Frontal cortex (tissue), 4 donors: ENCODE results near the gene UBAC2. TPM values are rescaled to one million over a fixed set of nuclear protein-coding genes. Genes with fewer than 3 reads are reported as not detected.

Experiments
- DNase-seq, 2 donors: peaks; one replicate each; pipeline ENCODE4 v3.0.0; 2012; ENCODE audit warnings: low spot score in 2 of 2
- FAIRE-seq: peaks from 2 replicates; lab custom pipeline; 2012; peaks lifted over from hg19 to GRCh38; lab: Jason Lieb, UNC
- total RNA-seq: library from RNA; depleted of rRNA; stranded (reverse); fragments of >200 nt; gene quantifications from one replicate; pipeline ENCODE4 v1.2.3, GENCODE V29; 2014
- donor health status: control.
- donor health status: control.
- donor health status: control.

Gene UBAC2
- total RNA-seq, 1 donor from 2014 or later: 42.4 TPM

DNA sequence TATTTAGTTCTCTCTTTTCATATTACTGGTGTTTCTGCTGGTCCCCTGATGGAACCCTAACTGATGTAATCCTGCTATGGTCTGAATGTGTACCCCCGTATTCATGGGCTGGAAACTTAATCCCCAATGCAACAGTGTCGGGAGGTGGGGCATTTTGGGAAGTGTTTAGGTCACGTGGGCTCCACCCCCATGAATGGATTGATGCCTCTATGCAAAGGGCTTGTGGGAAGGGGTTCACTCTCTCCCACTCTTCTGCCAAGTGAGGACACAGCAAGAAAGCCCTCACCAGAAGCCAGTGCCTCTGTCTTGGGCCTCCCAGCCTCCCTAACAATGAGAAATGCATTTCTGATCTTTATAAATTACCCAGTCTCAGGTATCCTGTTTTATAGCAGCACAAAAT is 21.2 kb upstream of the UBAC2 start:
- DNase-seq (no peak), FAIRE-seq (no peak)

- DNase-seq (no peak), FAIRE-seq (no peak)
These were observed 18.2 kb upstream of the UBAC2 start for GRCh38 chr13:99182439-99182838.

GRCh38 chr13:99185606-99186005 is 15.0 kb upstream of the UBAC2 start:
- FAIRE-seq (no peak), DNase-seq (no peak)

DNA sequence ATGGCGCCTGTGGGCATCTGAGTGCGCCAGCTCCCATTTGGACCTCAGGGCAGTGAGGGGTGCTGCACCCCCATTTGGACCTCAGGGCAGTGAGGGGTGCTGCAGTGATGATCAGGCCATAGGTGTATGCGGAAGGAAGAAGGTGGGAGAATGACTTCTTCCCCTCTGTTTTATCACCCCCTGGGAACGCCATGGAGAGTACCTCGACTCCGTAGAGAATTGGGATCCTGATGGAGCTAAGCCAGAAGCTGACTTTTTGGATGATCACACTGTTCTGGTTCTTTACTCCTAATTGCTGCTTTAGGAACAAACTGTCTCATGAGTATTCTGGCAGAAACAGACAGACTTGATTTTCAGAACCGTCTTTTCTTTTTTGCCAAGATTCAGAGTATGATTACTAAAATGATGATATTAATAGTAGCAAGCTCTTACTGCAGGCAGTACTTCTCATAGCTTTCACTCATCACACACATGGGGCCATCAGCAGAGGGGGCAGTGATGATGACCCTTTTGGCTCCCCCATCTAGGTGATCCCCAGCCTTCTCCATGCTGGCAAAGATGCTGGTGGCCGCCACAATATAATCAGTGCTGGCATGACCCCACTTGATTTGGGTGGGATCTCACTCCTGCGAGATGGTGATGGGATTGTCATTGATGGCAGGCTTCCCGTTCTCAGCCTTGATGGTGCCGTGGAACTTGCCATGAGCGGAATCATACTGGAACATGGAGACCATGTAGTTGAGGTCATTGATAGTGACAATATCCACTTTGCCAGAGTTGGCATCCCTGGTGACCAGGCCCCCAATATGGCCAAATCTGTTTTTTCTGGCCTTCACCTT is 10.3 kb upstream of the UBAC2 start:
- FAIRE-seq: no peak

GRCh38 chr13:99191336-99191899 is 9.2 kb upstream of the UBAC2 start:
- DNase-seq: no peak
- no peak for FAIRE-seq

More for the DNA sequence above, 10.3 kb upstream of the UBAC2 start:
- DNase-seq: no peak

DNA sequence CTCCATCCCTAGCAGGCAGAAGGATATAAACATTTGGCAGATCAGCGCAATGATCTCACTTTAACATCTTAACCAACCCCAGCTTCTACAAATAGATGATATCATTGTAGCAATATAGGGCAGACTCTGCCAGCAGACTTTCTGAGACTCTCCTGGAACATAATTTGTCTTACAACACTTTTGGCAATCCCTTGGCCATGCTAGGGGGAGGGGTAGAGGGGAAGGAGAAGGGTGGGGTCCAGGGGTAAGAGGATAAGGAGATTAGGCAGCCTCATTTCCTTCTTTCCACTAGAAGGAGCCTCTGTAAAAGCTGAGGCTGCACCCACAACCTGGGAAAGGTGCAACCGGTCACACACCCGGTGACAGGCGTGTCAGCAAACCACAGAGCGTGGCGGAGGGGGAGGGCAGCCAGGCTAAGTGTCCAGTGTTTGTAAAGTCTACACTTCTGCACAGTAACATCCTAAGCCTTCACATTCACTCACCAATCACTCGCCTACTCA is 8.7 kb upstream of the UBAC2 start:
- DNase-seq: no peak

DNA sequence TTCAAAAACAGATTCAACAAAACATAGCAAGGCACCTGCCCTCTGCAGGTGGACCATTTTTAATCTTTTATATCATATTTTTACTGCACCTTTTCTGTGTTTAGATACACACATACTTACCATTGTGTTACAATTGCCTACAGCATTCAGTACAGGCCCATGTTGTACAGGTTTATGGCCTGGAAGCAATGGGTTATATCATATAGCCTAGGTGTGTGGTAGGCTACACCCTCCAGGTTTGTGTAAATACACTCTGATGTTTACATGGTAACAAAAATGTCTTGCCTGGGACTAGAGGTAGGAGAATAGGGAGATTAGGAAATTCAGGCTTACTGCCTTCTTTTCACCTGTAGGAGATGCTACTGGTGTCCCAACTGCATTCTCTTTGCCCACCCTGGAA is 8.2 kb upstream of the UBAC2 start:
- DNase-seq (no peak), FAIRE-seq (no peak)

More for the DNA sequence above, 8.7 kb upstream of the UBAC2 start:
- FAIRE-seq: no peak

- DNase-seq: no peak
- FAIRE-seq: no peak
These were observed 7.5 kb upstream of the UBAC2 start for GRCh38 chr13:99193152-99193551.

GRCh38 chr13:99196466-99197116 is 4.1 kb upstream of the UBAC2 start:
- DNase-seq (no peak), FAIRE-seq (no peak)

DNA sequence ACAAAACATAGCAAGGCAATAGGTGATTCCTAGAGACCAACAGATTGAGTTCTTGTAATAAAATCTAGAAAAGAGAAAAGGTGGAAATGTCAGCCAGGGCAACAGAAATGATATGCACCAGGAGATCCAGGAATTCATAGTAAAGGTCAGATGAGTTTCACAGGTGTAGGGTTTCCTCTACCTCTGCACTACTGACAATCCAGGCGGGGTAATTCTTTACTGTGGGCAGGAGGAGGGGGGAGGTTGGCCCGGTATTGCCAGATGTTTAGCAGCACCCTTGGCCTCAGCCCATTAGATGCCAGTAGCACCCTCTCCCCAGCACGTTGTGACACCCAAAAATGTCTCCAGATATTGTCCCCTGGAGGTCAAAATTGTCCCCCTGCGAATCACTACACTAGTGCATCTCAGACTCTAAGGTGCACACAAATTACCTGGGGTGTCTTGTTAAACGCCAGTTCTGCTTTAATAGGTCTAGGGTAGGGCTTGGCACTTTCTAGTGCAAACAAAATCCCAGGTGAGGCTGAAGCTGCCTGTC is 3.5 kb upstream of the UBAC2 start:
- no peak for DNase-seq
- no peak for FAIRE-seq

DNA sequence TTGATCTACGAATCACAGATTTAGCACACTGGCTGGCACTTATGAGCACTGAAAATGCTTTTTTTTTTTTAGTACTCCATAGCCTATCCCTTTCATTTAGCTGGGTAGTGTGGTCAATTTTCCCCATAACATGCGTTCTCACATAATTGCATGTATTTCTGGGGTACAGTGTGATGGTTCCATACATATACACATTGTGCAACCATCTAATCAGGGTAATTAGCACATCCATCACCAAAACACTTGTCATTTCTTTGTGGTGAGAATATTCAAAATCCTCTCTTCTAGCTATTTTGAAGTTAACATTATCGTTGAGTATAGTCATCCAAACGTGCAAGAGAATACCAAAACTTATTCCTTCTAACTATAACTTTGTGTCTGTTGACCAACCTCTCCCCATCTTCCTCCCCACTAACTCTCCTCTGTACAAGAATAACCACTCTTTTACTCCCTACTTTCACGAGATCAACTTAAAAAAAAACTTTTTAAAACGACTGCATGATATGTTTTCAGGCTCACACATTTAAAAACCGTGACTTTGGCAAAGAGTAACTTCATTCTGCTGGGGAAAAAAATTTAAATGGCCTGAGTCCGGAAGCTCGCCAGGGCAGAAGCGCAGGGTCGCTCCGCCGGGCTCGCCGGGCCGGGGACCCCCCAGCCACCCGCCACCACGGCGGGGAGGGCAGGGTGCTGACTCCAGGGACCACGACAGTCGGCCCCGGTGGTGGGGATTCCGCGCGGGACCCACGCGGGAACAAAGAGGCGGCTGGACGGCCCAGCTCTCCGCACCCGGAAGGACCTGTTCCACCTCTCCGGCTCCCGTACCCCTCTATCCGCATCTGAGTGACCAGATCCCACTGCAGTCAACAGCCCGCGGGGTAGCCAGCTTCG is 868 bp upstream of the UBAC2 start:
- FAIRE-seq: no peak

DNA sequence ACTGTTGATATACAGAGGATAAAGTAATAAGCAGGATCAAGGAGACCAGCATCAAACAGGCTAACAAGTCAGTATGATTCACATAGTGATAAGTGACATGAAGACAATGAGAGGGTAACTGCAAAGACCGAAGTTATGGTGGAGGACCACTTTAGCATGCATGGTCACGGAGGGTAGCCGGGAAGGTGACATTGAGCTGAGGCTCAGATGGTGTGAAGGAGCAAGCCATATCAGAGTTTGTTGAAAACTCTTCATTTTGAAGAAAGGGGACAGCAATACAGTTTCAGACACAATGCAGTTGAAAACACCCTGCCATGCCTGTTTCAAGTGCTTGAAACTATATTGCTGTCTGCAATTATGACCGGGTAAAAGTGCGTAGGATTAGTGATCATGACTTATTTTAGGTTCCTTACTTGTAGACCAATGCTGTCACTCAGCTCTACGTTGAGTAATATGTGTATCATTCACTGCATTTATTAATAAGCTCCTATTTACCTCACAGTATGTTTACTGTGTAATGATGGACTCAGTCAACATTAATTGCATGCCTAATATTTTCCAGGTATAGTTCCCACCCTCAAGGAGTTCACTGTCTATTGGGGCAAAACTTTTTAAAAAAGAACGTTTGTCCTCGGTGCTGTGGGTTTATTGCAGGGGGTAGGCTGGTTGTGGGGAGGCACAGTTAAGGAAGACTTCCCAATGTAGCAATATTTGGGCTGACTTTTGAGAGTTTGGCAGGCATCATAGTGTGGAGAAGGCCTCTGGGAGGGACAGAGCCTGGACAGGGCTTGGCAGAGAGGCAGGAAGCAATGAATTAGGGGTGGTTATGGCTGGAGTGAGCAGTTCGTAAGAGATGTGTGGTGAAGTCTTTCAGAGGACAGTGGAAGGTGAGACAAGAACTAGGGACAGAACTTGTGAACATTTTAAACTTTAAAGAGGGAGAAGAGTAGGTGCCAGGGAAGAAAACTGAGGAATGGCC is 3.2 kb downstream of the UBAC2 start:
- FAIRE-seq (no peak), DNase-seq (no peak)

More for the DNA sequence above, 868 bp upstream of the UBAC2 start:
- DNase-seq: no peak

DNA sequence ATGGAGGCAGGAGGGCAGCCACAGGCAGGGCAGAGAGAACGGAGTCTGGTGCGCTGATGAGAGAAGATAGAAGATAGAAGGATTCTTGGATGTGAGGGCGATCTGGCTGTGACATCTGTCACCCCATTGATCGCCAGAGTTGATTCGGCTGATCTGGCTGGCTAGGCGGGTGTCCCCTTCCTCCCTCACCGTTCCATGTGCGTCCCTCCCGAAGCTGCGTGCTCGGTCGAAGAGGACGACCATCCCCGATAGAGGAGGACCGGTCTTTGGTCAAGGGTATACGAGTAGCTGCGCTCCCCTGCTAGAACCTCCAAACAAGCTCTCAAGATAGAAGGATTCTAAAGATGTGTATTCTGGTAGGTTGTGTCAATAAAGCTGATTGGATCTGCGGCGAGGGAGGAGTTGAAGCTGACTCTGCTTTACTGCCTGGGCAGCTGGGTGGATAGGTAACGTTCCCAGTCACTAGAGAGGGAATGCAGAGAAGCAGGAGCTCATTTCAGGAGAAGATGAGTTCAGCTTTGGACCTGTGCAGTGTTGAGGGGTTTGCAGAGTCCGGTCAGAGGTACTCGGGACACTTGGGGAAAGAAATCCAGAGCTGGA is 5.1 kb downstream of the UBAC2 start:
- no peak for DNase-seq
- no peak for FAIRE-seq

- FAIRE-seq (no peak), DNase-seq (no peak)
These were observed 5.6 kb downstream of the UBAC2 start for GRCh38 chr13:99206226-99206625.

GRCh38 chr13:99206873-99207272 is 6.2 kb downstream of the UBAC2 start:
- FAIRE-seq (no peak), DNase-seq (no peak)

DNA sequence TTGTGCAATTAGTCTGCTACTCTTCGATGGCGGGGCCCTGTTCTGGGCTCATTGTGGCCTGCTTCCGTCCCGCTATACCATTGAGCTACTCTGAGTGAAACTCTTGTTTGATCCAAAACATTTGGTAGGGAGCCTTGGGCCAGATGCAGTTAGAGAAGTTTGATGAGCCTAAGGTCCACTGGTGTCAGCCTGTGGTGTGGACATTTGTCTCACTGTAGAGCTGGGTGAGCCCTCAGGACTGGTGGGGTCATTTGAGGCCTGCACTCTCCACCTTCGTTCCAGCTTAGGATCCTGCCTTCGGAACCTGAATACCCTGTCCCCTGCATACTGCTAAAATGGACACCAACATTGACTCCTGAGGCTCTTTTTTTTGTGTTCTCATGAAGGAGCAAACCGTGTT is 6.9 kb downstream of the UBAC2 start:
- FAIRE-seq (no peak), DNase-seq (no peak)

DNA sequence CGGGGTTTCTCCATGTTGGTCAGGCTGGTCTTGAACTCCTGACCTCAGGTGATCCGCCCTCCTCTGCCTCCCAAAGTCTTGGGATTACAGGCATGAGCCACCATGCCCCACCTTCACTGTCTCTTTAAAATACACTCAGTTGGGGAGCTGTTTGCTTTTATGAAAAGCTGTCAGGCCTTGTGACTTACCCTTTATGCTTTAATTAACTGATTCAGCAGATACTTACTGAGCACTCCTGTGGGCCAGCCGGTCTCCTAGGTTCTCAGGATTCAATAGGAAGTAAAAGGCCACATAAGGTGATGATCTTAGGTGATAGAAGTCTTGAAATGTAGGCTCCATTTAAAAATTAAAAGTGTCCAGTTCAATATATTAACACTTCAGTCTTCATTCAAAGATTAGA is 7.5 kb downstream of the UBAC2 start:
- FAIRE-seq: no peak
- no peak for DNase-seq

- no peak for FAIRE-seq
These were observed 8.3 kb downstream of the UBAC2 start for GRCh38 chr13:99208845-99209527.

More at GRCh38 chr13:99208845-99209527, 8.3 kb downstream of the UBAC2 start:
- DNase-seq: no peak
